GM12878 (cell line): ENCODE data around the gene ZCCHC13. TPM values are rescaled to one million over a fixed set of nuclear protein-coding genes. Genes with fewer than 3 reads are reported as not detected.

ENCODE experiments used
- ATAC-seq: fragments of 200-7000 bp; cut with Tn5 transposase; 3 replicates; pipeline ENCODE4 v1.9.1; 2020; ENCODE audit warnings: mild to moderate bottlenecking, moderate library complexity
- BruUV-seq: library from RNA; stranded (reverse); fragments of 400-500 nt; replicated peaks from 2 replicates; lab custom pipeline; 2021; lab: Mats Ljungman, UMichigan
- CTCF ChIA-PET: fragments of 300-600 bp; sonication (Branson Sonifier 250); formaldehyde crosslinking; extraction: SDS; loops from one replicate; lab custom pipeline; 2021; ENCODE audit warnings: inconsistent platforms; lab: Yijun Ruan, JAX
- POLR2A ChIA-PET: fragments of 350-600 bp; formaldehyde crosslinking; extraction: SDS; loops from one replicate; lab custom pipeline; 2021; ENCODE audit warnings: inconsistent platforms; lab: Charles Lee
- RAD21 ChIA-PET: fragments of 300-600 bp; sonication (Branson Sonifier 250); formaldehyde crosslinking; loops from one replicate; lab custom pipeline; 2023; ENCODE audit warnings: antibody characterized with exemption; ENCODE audit not compliant: unreplicated experiment; lab: Charles Lee
- SMC1A ChIA-PET: fragments of 300-600 bp; sonication (Branson Sonifier 250); formaldehyde crosslinking; loops from one replicate; lab custom pipeline; 2023; ENCODE audit not compliant: unreplicated experiment, uncharacterized antibody; lab: Charles Lee
- DNase-seq: peaks from one replicate; pipeline ENCODE4 v3.0.0-alpha.2; 2011; ENCODE audit warnings: low read depth, low spot score
- FAIRE-seq: peaks from 3 replicates; lab custom pipeline; 2011; peaks lifted over from hg19 to GRCh38; lab: Jason Lieb, UNC
- H2AFZ ChIP-seq: 2 replicates; pipeline ENCODE4 v1.6.0; 2011; ENCODE audit warnings: low read depth, low read length, control low read depth; ENCODE audit not compliant: control insufficient read depth
- H3K27ac ChIP-seq: 2 replicates; pipeline ENCODE4 v1.5.1; 2011; ENCODE audit warnings: control low read depth; ENCODE audit not compliant: control insufficient read depth, insufficient read depth
- H3K27me3 ChIP-seq, 2 experiments: replicated peaks in 1 of 2; 2 replicates each; pipeline versions ENCODE4 v1.6.0 to v1.6.1; 2011; ENCODE audit warnings: low read length in 1 of 2; ENCODE audit not compliant: control insufficient read depth in 2 of 2, insufficient read depth in 2 of 2
- H3K36me3 ChIP-seq, 2 experiments: 2 replicates each; pipeline ENCODE4 v1.5.1; 2011; ENCODE audit warnings: low read length in 1 of 2; ENCODE audit not compliant: control insufficient read depth in 2 of 2, insufficient read depth in 2 of 2
- H3K4me1 ChIP-seq: 2 replicates; pipeline ENCODE4 v1.6.1; 2011; ENCODE audit warnings: mild to moderate bottlenecking, low read length, moderate library complexity, mixed read lengths; ENCODE audit not compliant: control insufficient read depth, insufficient read depth
- H3K4me2 ChIP-seq: 2 replicates; pipeline ENCODE4 v1.6.0; 2011; ENCODE audit warnings: control low read depth; ENCODE audit not compliant: control insufficient read depth, insufficient read depth
- H3K4me3 ChIP-seq: fragments of 200-600 bp; sonication (generic); 2 replicates; pipeline ENCODE4 v1.5.1; 2016
- H3K79me2 ChIP-seq: 2 replicates; pipeline ENCODE4 v1.6.0; 2011; ENCODE audit warnings: low read length; ENCODE audit not compliant: control insufficient read depth, insufficient read depth
- H3K9ac ChIP-seq: 2 replicates; pipeline ENCODE4 v1.8.0; 2011; ENCODE audit warnings: low read length, control low read depth, mixed read lengths; ENCODE audit not compliant: control insufficient read depth, insufficient read depth
- H3K9me3 ChIP-seq: replicated peaks from 3 replicates; pipeline ENCODE4 v1.5.1; 2011; ENCODE audit warnings: mild to moderate bottlenecking, low read length; ENCODE audit not compliant: control insufficient read depth, insufficient read depth
- H4K20me1 ChIP-seq: 2 replicates; pipeline ENCODE4 v1.6.0; 2011; ENCODE audit not compliant: control insufficient read depth, insufficient read depth
- CHD1 ChIP-seq: IDR thresholded peaks from 2 replicates; pipeline ENCODE4 v1.6.1; 2012; ENCODE audit warnings: low read depth, low read length, improper control_type of control experiment
- EED ChIP-seq: sonication (generic); IDR thresholded peaks from 2 replicates; pipeline ENCODE4 v1.6.1; 2016; ENCODE audit warnings: antibody characterized with exemption, low read depth
- HDAC6 ChIP-seq: fragments of 200-600 bp; sonication (generic); IDR thresholded peaks from one replicate; pipeline ENCODE4 v1.8.0; 2017; ENCODE audit warnings: antibody characterized with exemption; ENCODE audit not compliant: unreplicated experiment
- MEF2B ChIP-seq: fragments of 450-650 bp; IDR thresholded peaks from 2 replicates; pipeline ENCODE4 v1.6.1; 2018; ENCODE audit warnings: mild to moderate bottlenecking, moderate library complexity; ENCODE audit not compliant: partially characterized antibody, poor library complexity, severe bottlenecking
- RAD21 ChIP-seq: IDR thresholded peaks from 2 replicates; pipeline ENCODE4 v1.6.1; 2011; ENCODE audit warnings: mild to moderate bottlenecking, low read depth, low read length, moderate library complexity; ENCODE audit not compliant: insufficient read depth
- RFX5 ChIP-seq: IDR thresholded peaks from 2 replicates; pipeline ENCODE4 v1.6.1; 2011; ENCODE audit warnings: low read depth, low read length, improper control_type of control experiment
- RUNX3 ChIP-seq: IDR thresholded peaks from 2 replicates; pipeline ENCODE4 v1.6.1; 2012; ENCODE audit warnings: low read length, inconsistent platforms
- SMC3 ChIP-seq: IDR thresholded peaks from 2 replicates; pipeline ENCODE4 v1.6.1; 2011; ENCODE audit warnings: low read length, improper control_type of control experiment, borderline replicate concordance
- SPI1 ChIP-seq: IDR thresholded peaks from 2 replicates; pipeline ENCODE4 v1.6.1; 2011; ENCODE audit warnings: low read depth, mild to moderate bottlenecking, low read length, moderate library complexity, borderline replicate concordance; ENCODE audit not compliant: insufficient read depth
- SUZ12 ChIP-seq: fragments of 200-600 bp; sonication (generic); IDR thresholded peaks from one replicate; pipeline ENCODE4 v1.6.1; 2018; ENCODE audit warnings: antibody characterized with exemption, mild to moderate bottlenecking; ENCODE audit not compliant: unreplicated experiment
- WGBS: methylation state at CpG from one replicate; pipeline ENCODE4 v1.1.6; 2016; ENCODE audit warnings: low lambda C conversion rate; ENCODE audit not compliant: insufficient replicate concordance, insufficient coverage; ENCODE audit errors: missing lambda C conversion rate; 5-methylcytosine and 5-hydroxymethylcytosine counted together
- in situ Hi-C: fragments of 300-500 bp; cut with MboI; formaldehyde crosslinking; loops from 9 replicates; pipeline ENCODE4 v1.14.3; 2018; ENCODE audit warnings: mixed read lengths
- intact Hi-C: fragments of 100-400 bp; cut with micrococcal nuclease; formaldehyde crosslinking; loops from one replicate; pipeline ENCODE4 v1.14.2; 2022; ENCODE audit not compliant: unreplicated experiment
- polyA plus RNA-seq, 11 experiments: library from polyadenylated mRNA; depleted of rRNA in 4 of 11; unstranded in 6 of 11; stranded (reverse) in 5 of 11; fragments of >200 nt; fragmentation: Nextera tagmentation in 4 of 11; fragmentation: Illumina TruSeq in 1 of 11; extraction: Ambion mirVana in 4 of 11; extraction: Trizol in 1 of 11; gene quantifications; 1 replicate in 1 of 11; 2 replicates in 10 of 11; pipeline versions ENCODE4 v1.2.1 to v1.2.3, GENCODE V29; 2011 to 2016; ENCODE audit warnings: inconsistent platforms in 2 of 11, missing spikeins in 2 of 11, low read depth in 1 of 11
- total RNA-seq, 4 experiments: library from RNA; depleted of rRNA in 3 of 4; stranded (reverse); fragments of >200 nt in 3 of 4; fragmentation: Illumina TruSeq in 1 of 4; extraction: Trizol in 1 of 4; gene quantifications; 2 replicates each; pipeline versions ENCODE4 v1.2.1 to v1.2.3, GENCODE V29; 2013 to 2021
- TF ChIP-seq, protein P1 (sequence below), 3 experiments: IDR thresholded peaks in 2 of 3; conservative IDR thresholded peaks in 1 of 3; 2 replicates each; pipeline ENCODE4 v1.5.1; 2011; ENCODE audit warnings: low read depth in 3 of 3, low read length in 3 of 3, mild to moderate bottlenecking in 3 of 3, control low read depth in 2 of 3, moderate library complexity in 2 of 3, inconsistent platforms in 1 of 3, mixed read lengths in 1 of 3; ENCODE audit not compliant: control insufficient read depth in 2 of 3, insufficient read depth in 1 of 3; ENCODE audit errors: extremely low read depth in 1 of 3

Gene ZCCHC13
- total and polyA plus RNA-seq, 10 of the 15 experiments (the other 5 are each of a cell fraction or from before 2014, with no cell fraction given): not detected

DNA sequence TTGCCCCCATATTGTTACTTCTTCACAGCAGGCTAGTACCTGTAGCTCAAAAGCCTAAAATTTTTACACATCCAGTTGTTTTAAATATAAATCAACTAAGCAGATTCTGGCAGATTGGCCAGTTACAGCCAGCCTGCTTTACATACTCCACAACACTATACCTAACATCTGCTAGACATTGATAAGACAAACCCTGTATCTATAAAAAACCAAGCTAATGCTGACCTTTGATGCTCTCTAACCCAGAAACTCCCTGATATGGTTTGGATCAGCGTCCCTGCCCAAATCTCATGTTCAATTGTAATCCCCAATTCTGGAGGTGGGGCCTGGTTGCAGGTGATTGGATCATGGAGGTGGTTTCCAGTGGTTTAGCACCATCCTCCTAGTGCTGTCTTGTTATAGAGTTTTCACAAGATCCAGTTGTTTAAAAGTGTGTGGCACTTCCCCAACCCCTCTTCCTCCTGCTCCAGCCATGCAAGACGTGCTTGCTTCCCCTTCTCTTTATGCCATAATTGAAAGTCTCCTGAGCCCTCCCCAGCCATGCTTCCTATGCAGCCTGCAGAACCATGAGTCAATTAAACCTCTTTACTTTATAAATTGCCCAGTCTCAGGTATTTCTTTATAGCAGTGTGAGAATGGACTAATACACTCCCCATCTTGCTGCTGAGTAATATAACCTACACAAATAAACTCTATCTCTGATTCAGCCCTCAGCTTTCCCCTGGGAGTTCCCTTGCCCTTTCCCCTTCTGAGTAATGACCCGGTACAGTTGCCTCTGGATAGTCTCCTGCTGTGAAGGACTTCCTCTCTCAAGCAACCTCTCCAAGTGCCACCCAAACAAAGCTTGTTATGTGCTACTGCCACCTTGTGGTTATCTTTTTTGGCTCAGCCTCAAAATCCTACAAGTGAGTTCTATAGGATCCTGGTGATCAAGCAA is 39.6 kb downstream of the ZCCHC13 start:
- Histone ChIP-seq H3K4me2 (no peak overlapping the region; the same call in 1 of the 2 replicates), H3K4me3 (no peak overlapping the region), H3K27ac (no peak overlapping the region), H4K20me1 (no peaks in the 10 kb centered on the region), H2AFZ (no peak overlapping the region), H3K9me3 (no peaks in the 10 kb centered on the region), H3K27me3 (no peaks in the 10 kb centered on the region), H3K9ac (no peak overlapping the region), H3K79me2 (no peaks in the 10 kb centered on the region), H3K36me3 (no peaks in the 10 kb centered on the region), H3K4me1 (no peaks in the 10 kb centered on the region)
- in situ Hi-C loops: loop anchor here (10.0 kb wide), 1 partner anchor 489 kb away; the partner anchor contains the start of gene XIST
- TF ChIP-seq EED (peak; percentile 51; the same call in 1 of the 2 replicates), SUZ12 (no peak), SPI1 (peak; percentile 71; the same call in 1 of the 2 replicates), RFX5 (no peak), RUNX3 (peak; percentile 42), HDAC6 (no peak), SMC3 (peak; percentile 69), CHD1 (no peak), MEF2B (peak; percentile 44), RAD21 (peak; percentile 80)
- TF ChIP-seq, protein P1, sequence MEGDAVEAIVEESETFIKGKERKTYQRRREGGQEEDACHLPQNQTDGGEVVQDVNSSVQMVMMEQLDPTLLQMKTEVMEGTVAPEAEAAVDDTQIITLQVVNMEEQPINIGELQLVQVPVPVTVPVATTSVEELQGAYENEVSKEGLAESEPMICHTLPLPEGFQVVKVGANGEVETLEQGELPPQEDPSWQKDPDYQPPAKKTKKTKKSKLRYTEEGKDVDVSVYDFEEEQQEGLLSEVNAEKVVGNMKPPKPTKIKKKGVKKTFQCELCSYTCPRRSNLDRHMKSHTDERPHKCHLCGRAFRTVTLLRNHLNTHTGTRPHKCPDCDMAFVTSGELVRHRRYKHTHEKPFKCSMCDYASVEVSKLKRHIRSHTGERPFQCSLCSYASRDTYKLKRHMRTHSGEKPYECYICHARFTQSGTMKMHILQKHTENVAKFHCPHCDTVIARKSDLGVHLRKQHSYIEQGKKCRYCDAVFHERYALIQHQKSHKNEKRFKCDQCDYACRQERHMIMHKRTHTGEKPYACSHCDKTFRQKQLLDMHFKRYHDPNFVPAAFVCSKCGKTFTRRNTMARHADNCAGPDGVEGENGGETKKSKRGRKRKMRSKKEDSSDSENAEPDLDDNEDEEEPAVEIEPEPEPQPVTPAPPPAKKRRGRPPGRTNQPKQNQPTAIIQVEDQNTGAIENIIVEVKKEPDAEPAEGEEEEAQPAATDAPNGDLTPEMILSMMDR (IDR thresholded peaks at IDR 0.05 in 2 of 3, conservative IDR thresholded peaks at IDR 0.05 in 1 of 3; ENCODE audit: control insufficient read depth in 2 of 3, extremely low read depth in 1 of 3, insufficient read depth in 1 of 3, low read depth in 3 of 3, low read length in 3 of 3): peak; percentile 55 to 74 (median 73)
- BruUV-seq: no TSS peak
- DNase-seq (peak; percentile 39), ATAC-seq (peak; percentile 95), FAIRE-seq (peak; percentile 81)
- ChIA-PET POLR2A (no interaction called here), SMC1A (interaction anchor here (0.5 to 1.6 kb wide), 6 partner anchors 10 to 680 kb away, joined by 3 to 5 read pairs (median 3); no protein-coding TSS in a partner anchor), RAD21 (no interaction called here), CTCF (interaction anchor here (0.6 to 4.7 kb wide), 13 partner anchors 8 to 489 kb away, joined by 3 to 22 read pairs (median 4); no protein-coding TSS in a partner anchor)
- WGBS: 0% methylated on average over 3 of the region's 3 CpGs
- intact Hi-C loops: loop anchor here (1.0 to 5.0 kb wide), 4 partner anchors 106 to 488 kb away; no protein-coding TSS in a partner anchor
